WI38 (cell line): Measurements from ENCODE around the gene SH3TC2.

Experiments used
- H3K4me3 ChIP-seq: 2 replicates; pipeline ENCODE4 v1.5.1; 2011; ENCODE audit warnings: low read depth, mild to moderate bottlenecking, control low read depth, low read length
- TF ChIP-seq, protein P1 (sequence below): IDR thresholded peaks from 2 replicates; pipeline ENCODE4 v1.5.1; 2012; ENCODE audit warnings: low read depth, mild to moderate bottlenecking, control low read depth, low read length

Gene SH3TC2

DNA sequence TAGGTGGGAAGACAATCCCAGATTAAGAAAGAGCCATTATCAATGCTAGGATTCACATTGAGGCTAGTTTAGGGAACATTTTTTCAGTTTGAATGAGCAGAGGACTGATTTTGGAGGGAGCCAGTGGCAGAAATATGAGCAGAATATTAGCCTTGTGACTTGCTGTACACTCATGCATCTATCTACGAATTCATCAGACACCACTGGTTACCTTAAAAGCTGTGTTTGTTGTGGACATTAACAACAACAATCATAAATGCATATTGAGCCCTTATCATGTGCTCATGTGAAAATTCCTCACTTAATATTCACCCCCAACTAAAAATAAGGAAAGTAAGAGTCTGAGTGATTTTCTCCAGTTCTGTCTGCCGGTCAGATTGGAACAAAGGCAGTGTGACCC, 9.9 kb upstream of the SH3TC2 start:
- H3K4me3 ChIP-seq, result no peak overlapping the region
- TF ChIP-seq, protein P1, sequence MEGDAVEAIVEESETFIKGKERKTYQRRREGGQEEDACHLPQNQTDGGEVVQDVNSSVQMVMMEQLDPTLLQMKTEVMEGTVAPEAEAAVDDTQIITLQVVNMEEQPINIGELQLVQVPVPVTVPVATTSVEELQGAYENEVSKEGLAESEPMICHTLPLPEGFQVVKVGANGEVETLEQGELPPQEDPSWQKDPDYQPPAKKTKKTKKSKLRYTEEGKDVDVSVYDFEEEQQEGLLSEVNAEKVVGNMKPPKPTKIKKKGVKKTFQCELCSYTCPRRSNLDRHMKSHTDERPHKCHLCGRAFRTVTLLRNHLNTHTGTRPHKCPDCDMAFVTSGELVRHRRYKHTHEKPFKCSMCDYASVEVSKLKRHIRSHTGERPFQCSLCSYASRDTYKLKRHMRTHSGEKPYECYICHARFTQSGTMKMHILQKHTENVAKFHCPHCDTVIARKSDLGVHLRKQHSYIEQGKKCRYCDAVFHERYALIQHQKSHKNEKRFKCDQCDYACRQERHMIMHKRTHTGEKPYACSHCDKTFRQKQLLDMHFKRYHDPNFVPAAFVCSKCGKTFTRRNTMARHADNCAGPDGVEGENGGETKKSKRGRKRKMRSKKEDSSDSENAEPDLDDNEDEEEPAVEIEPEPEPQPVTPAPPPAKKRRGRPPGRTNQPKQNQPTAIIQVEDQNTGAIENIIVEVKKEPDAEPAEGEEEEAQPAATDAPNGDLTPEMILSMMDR, result no peak

DNA sequence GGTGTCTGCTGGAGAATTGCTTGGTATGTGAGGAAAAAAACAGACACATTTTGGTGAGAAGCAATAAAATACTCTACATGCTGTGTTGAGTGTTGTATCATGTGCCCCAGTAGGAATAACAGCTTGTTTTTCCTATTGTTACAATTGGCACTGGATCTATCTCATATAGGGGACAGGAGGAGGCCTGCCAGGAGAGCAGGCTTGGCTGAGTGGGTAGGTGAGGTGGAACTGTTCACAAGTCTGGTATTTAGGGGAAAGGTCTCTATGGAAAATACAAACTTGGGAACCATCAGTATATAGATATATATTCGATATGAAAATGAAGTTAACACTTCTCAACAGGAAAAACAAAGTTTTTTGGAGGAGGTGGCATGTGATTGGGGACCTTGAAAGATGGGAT, 9.5 kb upstream of the SH3TC2 start:
- H3K4me3 ChIP-seq, result no peak overlapping the region
- TF ChIP-seq, protein P1, result no peak

DNA sequence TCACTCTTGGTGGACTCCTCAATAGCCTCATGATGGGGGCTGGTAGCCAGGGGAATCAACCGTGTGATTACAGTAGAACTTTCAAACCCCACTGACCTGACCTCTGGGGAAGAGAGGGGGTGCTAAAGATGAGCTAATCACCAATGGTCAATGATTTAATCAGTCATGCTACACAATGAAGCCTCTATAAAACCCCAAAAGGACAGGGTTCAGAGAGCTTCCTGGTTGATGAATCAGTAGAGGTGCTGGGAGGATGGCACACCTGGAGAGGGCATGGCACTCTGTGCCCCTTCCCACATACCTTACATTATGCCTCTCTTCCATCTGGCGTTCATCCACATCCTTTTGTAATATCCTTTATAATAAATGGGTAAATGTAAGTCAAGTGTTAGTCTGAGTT, 8.9 kb upstream of the SH3TC2 start:
- H3K4me3 ChIP-seq, result no peak overlapping the region
- TF ChIP-seq, protein P1, result no peak

DNA sequence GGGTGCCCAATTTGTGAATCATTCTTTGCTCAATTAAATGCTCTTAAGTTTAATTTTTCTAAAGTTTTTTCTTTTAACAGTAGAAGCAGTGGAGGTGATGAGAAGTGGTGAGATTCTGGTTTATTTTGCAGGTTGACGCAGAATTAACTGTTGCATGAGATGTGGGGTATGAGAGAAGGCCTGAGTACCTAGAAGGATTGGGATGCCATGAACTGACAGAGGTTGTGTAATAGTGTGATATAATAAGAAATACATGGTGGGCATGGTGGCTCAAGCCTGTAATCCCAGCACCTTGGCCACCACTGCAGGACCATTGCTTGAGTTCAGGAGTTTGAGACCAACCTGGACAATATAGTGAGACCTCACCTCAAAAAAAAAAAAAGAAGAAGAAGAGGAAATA, 8.4 kb upstream of the SH3TC2 start:
- TF ChIP-seq, protein P1, result no peak
- no peak overlapping the region for H3K4me3 ChIP-seq

DNA sequence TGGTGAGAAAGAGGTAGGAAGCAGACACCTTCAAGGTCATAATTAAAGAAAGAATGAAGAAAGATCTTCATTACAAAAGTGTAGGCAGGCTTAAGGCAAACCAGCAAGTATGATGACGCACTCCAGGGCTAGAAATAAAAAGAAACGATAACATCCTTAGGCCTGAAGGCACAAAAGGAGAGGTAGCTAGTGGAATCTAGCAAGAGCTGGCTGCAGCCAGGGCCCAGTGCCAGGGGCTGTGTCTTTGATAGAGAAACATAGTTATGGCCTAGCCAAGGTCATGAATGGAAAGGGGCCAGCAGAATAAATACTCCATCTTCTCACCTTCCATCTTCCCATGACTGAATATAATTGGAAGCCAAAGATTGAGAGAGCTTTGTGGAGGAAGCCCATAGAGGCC, 6.8 kb upstream of the SH3TC2 start:
- TF ChIP-seq, protein P1, result no peak
- no peak overlapping the region for H3K4me3 ChIP-seq

DNA sequence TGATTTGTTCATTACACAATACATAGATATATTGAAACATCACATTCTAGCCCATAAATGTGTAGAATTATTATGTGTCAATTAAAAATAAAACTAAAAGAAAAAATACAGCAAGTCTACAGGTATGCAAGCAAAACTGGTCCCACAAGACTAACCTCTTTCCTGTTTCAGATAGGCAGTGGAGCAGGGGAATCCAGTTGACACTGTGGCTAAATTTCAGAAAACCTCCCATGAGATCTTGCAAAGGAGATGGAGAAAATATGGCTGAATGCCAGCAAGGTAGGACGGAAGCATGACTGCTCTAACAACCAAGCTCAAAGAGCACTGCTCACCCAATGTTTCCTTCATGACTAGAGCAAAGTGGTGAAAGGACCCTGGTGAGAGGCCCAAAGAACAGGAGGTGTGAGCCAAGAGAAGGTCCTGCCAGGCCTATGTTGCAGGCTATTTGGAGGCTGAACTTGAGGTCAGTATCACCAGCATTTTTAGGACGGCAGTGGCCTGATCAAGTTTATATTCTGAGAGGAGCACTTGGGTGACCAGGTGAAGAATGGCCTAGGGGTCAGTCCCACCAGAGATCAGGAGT, 1.1 kb upstream of the SH3TC2 start:
- TF ChIP-seq, protein P1, result no peak
- no peak overlapping the region for H3K4me3 ChIP-seq

DNA sequence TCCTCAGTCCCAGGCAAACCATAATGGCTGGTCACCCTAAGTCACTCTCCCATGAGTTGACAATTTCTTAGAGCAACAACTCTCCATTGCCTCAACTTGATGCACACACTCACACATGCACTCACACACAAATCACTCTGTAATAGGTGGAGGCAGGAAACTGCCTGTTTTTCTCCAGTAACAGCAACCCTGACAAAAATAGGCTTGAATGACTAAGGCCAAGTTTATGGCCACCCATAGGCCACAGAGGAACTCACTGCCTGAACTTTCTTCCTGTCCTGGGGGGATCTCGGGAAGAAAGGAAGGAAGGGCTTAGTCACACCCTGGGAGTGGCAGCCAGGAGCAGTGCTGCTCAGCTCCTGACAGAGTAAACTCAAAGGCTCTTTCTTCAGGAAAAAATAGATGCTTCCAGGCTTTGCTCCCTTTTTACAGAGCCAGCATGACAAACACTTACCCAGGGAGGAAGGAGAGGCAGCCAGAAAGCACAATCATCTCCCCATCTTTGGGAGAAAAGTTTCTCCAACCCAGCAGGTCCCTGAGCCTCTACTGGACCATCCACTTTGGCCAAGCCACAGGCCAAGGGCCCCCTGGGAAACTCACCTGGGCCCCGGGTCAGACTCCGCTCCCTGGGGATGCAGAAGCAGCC, 368 bp downstream of the SH3TC2 start:
- TF ChIP-seq, protein P1, result no peak
- H3K4me3 ChIP-seq, result no peak overlapping the region
